ENCODE measurements around the gene DPP10.

The DPP10 gene

DNA sequence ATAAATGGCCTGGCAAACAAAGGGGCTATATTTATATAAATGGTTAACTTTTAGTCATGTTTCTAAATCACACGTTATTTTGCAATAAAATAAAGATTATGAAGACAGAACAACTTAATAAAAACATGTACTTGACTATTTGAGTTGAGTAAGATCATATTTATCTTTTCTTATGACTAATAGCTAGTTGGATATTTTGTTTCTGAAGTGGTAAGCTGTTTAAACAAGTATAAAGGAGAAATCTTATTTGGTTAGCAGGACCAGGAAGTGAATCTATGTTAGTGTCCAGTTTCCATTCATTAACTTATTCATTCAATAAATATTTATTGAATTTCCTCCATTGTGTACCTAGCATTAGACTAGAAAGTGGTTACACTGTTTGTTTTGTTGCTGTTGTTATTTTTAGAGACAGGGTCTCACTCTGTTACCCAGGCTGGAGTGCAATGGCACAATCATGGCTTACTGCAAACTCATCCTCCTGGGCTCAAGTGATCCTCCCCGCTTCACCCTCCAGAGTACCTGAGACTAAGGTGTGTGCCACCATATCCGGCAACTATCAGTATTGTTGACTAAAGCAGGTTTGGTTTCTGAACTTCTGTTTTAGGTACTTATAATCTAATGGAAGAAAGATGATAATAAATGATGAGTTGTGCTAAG, 312.6 kb downstream of the DPP10 start:
- Histone ChIP-seq H3K36me3 (ENCODE audit: control insufficient read depth in 2 of 2, insufficient read depth in 2 of 2, low read length in 2 of 2) (no peaks in the 10 kb centered on the region), H3K4me1 (ENCODE audit: control insufficient read depth, insufficient read depth, low read length) (no peaks in the 10 kb centered on the region), H3K27ac (ENCODE audit: low read length) (no peak overlapping the region), H3K4me3 (ENCODE audit: low read length in 2 of 2) (no peak overlapping the region), H3K27me3 (ENCODE audit: control insufficient read depth in 1 of 2, insufficient read depth in 2 of 2, low read length in 2 of 2) (peaks cover 0 to 2% of the 10 kb centered on the region in 2 donors), H3K9me3 (ENCODE audit: control insufficient read depth in 2 of 2, low read length in 2 of 2) (no peaks in the 10 kb centered on the region), H3K9ac (ENCODE audit: low read length in 2 of 2) (no peak overlapping the region)

DNA sequence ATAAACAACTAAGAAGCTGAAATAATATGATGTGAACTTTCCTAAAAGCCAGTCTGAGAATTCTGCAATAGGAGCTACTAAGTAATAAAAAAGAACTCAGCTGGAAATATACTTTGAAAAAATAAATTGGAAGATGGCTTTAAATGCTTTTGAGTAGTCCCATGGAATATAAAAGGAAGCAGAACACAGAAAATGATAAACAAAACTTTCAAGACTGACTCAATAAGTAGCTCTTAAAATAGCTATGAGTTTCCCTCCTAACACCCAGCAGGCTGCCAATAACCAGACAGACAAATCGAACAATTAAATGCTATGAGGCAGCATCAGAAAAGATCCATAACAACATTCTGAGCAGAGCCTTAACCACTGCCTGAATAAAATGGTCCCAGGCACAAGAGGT, 319.9 kb downstream of the DPP10 start:
- Histone ChIP-seq H3K4me1 (ENCODE audit: control insufficient read depth, insufficient read depth, low read length) (no peaks in the 10 kb centered on the region), H3K27ac (ENCODE audit: low read length) (no peak overlapping the region), H3K27me3 (ENCODE audit: control insufficient read depth in 1 of 2, insufficient read depth in 2 of 2, low read length in 2 of 2) (no peaks in the 10 kb centered on the region), H3K9ac (ENCODE audit: low read length in 2 of 2) (no peak overlapping the region), H3K9me3 (ENCODE audit: control insufficient read depth in 2 of 2, low read length in 2 of 2) (no peaks in the 10 kb centered on the region), H3K4me3 (ENCODE audit: low read length in 2 of 2) (no peak overlapping the region), H3K36me3 (ENCODE audit: control insufficient read depth in 2 of 2, insufficient read depth in 2 of 2, low read length in 2 of 2) (no peaks in the 10 kb centered on the region)

DNA sequence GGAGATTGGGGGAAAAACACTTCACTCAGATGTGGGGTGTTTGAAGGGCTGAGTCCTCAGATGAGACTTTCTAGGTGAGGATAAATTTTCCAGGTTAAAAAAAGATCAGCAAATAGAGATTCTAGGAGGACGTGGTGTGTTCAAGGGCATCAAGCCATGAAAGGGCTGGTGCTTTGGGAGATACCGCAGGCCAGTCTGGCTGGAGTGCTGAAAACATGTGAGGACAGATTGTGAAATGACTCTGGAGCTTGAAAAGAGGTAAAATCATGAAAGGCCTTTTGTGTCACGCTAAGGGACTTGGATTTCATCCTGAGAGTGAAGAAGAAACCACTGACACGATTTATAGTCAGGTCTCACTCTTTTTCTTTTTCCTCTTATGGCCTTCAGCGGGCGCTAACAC, 320.5 kb downstream of the DPP10 start:
- H3K27me3 ChIP-seq (ENCODE audit: control insufficient read depth in 1 of 2, insufficient read depth in 2 of 2, low read length in 2 of 2): no peaks in the 10 kb centered on the region
- no peaks in the 10 kb centered on the region for H3K4me1 ChIP-seq (ENCODE audit: control insufficient read depth, insufficient read depth, low read length)
- no peak overlapping the region for H3K27ac ChIP-seq (ENCODE audit: low read length)
- no peak overlapping the region for H3K9ac ChIP-seq (ENCODE audit: low read length in 2 of 2)
- H3K9me3 ChIP-seq (ENCODE audit: control insufficient read depth in 2 of 2, low read length in 2 of 2): no peaks in the 10 kb centered on the region
- no peaks in the 10 kb centered on the region for H3K36me3 ChIP-seq (ENCODE audit: control insufficient read depth in 2 of 2, insufficient read depth in 2 of 2, low read length in 2 of 2)
- H3K4me3 ChIP-seq (ENCODE audit: low read length in 2 of 2): no peak overlapping the region

DNA sequence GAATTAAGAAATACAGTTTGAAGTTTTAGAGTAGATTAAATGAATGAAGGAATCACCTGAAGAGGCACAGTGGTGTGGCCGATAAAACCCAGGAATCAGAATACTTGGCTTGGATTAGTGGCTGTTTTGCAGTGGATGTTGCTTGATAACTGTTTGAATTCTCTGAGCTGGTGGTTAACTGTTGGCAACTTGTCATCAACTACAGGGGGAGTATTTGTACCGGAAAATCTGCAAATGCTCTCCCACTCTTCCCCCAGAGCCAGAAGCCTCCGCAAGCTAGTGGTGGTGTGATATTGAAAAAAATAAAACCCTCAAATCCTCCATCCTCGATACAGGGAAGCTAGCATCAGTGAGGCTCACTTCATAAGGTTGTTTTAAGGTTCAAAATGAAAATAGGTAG, 326.7 kb downstream of the DPP10 start:
- H3K4me1 ChIP-seq (ENCODE audit: control insufficient read depth, insufficient read depth, low read length): no peaks in the 10 kb centered on the region

DNA sequence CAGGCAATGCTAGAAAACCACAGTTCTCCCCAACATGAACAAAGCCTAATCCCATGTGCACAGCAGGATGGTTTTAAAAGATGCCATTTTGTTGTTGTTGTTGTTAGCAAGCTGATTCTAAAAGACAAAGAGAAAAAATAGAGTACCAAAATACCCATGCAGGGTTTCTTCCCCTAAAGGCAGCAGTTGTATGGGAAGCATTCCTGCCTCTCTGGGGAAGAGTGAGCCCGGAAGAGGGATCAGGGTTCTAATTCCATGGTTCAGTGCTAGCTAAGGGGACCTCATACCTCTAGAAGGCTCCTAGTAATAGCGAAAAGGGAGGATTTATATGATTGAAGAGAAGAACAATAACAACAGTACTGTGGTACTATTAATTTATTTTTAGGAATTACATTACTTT, 327.6 kb downstream of the DPP10 start:
- H3K9me3 ChIP-seq (ENCODE audit: control insufficient read depth in 2 of 2, low read length in 2 of 2): no peaks in the 10 kb centered on the region

More for the DNA sequence above, 326.7 kb downstream of the DPP10 start:
- no peak overlapping the region for H3K4me3 ChIP-seq (ENCODE audit: low read length in 2 of 2)
- H3K9me3 ChIP-seq (ENCODE audit: control insufficient read depth in 2 of 2, low read length in 2 of 2): no peaks in the 10 kb centered on the region
- H3K9ac ChIP-seq (ENCODE audit: low read length in 2 of 2): no peak overlapping the region
- H3K27me3 ChIP-seq (ENCODE audit: control insufficient read depth in 1 of 2, insufficient read depth in 2 of 2, low read length in 2 of 2): no peaks in the 10 kb centered on the region
- H3K27ac ChIP-seq (ENCODE audit: low read length): no peak overlapping the region
- H3K36me3 ChIP-seq (ENCODE audit: control insufficient read depth in 2 of 2, insufficient read depth in 2 of 2, low read length in 2 of 2): no peaks in the 10 kb centered on the region

DNA sequence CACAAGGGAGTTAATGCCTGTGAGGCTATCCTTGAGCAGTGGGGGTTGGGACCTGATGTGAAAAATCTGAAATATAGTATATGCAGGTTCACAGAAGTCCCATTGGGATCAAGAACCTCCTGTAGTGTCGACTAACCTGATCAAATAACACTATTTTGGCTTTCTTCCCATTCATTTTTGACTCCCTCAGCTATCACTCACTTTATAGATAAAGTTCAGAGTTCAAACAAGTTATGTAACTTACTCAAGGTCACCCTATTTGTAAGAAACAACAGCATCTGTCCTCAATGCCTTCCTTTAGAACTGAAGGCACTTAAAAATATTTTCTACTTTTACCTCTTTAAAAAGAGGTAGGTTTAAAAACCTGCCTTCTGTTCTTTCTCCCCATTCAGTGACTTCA, 341.6 kb downstream of the DPP10 start:
- no peak overlapping the region for H3K4me3 ChIP-seq (ENCODE audit: low read length in 2 of 2)
- no peaks in the 10 kb centered on the region for H3K27me3 ChIP-seq (ENCODE audit: control insufficient read depth in 1 of 2, insufficient read depth in 2 of 2, low read length in 2 of 2)
- no peaks in the 10 kb centered on the region for H3K9me3 ChIP-seq (ENCODE audit: control insufficient read depth in 2 of 2, low read length in 2 of 2)
- H3K27ac ChIP-seq (ENCODE audit: low read length): no peak overlapping the region
- H3K4me1 ChIP-seq (ENCODE audit: control insufficient read depth, insufficient read depth, low read length): no peaks in the 10 kb centered on the region
- no peaks in the 10 kb centered on the region for H3K36me3 ChIP-seq (ENCODE audit: control insufficient read depth in 2 of 2, insufficient read depth in 2 of 2, low read length in 2 of 2)
- no peak overlapping the region for H3K9ac ChIP-seq (ENCODE audit: low read length in 2 of 2)

More for the DNA sequence above, 327.6 kb downstream of the DPP10 start:
- H3K27ac ChIP-seq (ENCODE audit: low read length): no peak overlapping the region
- H3K36me3 ChIP-seq (ENCODE audit: control insufficient read depth in 2 of 2, insufficient read depth in 2 of 2, low read length in 2 of 2): no peaks in the 10 kb centered on the region
- H3K4me3 ChIP-seq (ENCODE audit: low read length in 2 of 2): no peak overlapping the region
- H3K4me1 ChIP-seq (ENCODE audit: control insufficient read depth, insufficient read depth, low read length): no peaks in the 10 kb centered on the region
- H3K9ac ChIP-seq (ENCODE audit: low read length in 2 of 2): no peak overlapping the region
- H3K27me3 ChIP-seq (ENCODE audit: control insufficient read depth in 1 of 2, insufficient read depth in 2 of 2, low read length in 2 of 2): no peaks in the 10 kb centered on the region

DNA sequence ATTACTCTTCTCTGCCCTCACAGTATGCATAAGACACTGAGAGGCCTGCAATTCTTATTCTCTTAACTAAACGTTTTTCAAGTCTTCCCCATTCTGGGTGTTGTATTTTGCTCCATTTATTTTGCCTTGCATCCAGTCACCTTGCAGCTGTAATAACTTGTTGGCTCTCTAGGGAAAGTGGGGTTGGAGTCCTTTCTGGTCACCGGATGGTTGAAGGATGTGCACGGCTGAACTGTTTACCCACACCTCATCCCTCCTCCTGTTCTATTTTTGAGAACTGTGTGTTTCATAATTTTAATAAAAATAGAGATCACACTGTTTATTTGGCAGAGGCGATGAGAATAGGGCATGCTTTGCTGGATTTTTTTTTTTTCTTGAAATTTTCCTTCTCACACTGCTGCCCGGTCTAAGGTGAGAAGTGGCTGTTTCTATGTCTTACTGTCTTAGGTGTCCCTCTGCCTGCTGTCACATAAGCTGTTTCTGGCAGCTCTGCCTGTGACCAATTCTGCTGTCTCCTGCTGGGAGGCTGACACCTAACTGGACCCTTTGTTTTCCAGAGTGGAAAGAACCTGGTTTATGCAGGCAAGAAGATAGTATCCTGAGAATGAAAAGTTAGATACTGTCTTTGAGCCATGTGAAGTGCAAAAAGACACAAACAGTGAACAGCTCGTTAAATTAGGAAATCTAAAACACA, 342.6 kb downstream of the DPP10 start:
- no peak overlapping the region for H3K9ac ChIP-seq (ENCODE audit: low read length in 2 of 2)
- H3K4me3 ChIP-seq (ENCODE audit: low read length in 2 of 2): no peak overlapping the region
- no peaks in the 10 kb centered on the region for H3K9me3 ChIP-seq (ENCODE audit: control insufficient read depth in 2 of 2, low read length in 2 of 2)
- H3K27me3 ChIP-seq (ENCODE audit: control insufficient read depth in 1 of 2, insufficient read depth in 2 of 2, low read length in 2 of 2): no peaks in the 10 kb centered on the region
- no peaks in the 10 kb centered on the region for H3K4me1 ChIP-seq (ENCODE audit: control insufficient read depth, insufficient read depth, low read length)
- no peaks in the 10 kb centered on the region for H3K36me3 ChIP-seq (ENCODE audit: control insufficient read depth in 2 of 2, insufficient read depth in 2 of 2, low read length in 2 of 2)
- no peak overlapping the region for H3K27ac ChIP-seq (ENCODE audit: low read length)

DNA sequence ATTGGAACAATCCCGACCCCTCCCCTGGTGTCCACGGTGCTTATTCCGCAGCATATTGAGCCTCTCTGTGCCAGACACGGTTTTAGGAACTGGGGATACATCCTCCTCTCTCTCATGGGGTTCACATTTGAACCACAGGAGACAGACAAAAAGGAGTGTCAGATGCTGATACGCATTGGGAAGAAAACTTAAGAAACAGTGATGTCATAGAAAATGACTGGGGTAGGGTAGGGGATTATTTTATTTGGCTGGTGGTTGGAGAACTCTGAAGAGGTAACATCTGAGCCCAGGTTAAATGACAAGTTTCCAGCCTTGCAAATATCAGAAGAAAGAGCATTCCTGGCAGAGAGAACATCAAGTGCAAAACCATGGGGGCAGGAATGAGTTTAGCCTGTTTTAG, 344.5 kb downstream of the DPP10 start:
- Histone ChIP-seq H3K27ac (ENCODE audit: low read length) (no peak overlapping the region), H3K4me3 (ENCODE audit: low read length in 2 of 2) (no peak overlapping the region), H3K36me3 (ENCODE audit: control insufficient read depth in 2 of 2, insufficient read depth in 2 of 2, low read length in 2 of 2) (no peaks in the 10 kb centered on the region), H3K4me1 (ENCODE audit: control insufficient read depth, insufficient read depth, low read length) (no peaks in the 10 kb centered on the region), H3K9me3 (ENCODE audit: control insufficient read depth in 2 of 2, low read length in 2 of 2) (no peaks in the 10 kb centered on the region), H3K9ac (ENCODE audit: low read length in 2 of 2) (no peak overlapping the region), H3K27me3 (ENCODE audit: control insufficient read depth in 1 of 2, insufficient read depth in 2 of 2, low read length in 2 of 2) (no peaks in the 10 kb centered on the region)

DNA sequence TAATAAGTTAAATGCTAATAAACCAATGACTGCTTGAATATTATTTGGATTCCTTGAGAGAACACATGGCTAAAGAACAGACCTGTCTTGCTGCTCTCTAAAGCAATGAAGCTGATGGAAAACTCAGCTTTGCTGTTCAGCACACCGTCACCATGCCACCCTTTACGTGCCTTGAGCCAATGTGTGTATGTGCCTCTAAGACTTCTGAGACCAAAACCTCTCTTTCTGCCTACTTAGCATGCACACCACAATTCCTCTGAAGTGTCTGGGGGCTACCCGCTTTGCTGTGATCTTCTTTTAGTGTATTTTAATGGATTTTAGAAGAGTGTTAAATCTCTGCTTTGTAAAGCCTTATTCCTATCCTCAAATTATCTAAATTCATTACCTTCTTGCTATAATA, 345.0 kb downstream of the DPP10 start:
- Histone ChIP-seq H3K9ac (ENCODE audit: low read length in 2 of 2) (no peak overlapping the region), H3K36me3 (ENCODE audit: control insufficient read depth in 2 of 2, insufficient read depth in 2 of 2, low read length in 2 of 2) (no peaks in the 10 kb centered on the region), H3K27me3 (ENCODE audit: control insufficient read depth in 1 of 2, insufficient read depth in 2 of 2, low read length in 2 of 2) (no peaks in the 10 kb centered on the region), H3K4me1 (ENCODE audit: control insufficient read depth, insufficient read depth, low read length) (no peaks in the 10 kb centered on the region), H3K4me3 (ENCODE audit: low read length in 2 of 2) (no peak overlapping the region), H3K9me3 (ENCODE audit: control insufficient read depth in 2 of 2, low read length in 2 of 2) (no peaks in the 10 kb centered on the region), H3K27ac (ENCODE audit: low read length) (no peak overlapping the region)

DNA sequence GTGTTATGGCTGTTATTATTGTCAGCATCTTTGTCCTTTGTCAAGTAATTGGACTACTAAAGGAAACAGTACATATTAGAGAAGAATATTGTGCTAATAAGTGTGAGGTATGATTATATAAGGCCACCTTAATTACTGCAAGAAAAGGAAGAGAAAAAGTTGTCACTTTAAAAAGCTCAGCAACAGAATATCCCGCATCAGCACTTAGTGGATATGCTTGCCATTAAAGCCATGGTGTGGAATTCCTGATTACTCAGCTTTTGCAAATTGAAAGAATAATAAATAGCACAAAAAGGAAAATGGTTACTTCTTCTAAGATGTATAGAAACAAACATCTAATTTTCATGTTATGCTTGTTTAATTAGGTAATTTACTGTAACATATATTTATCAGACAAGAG, 347.5 kb downstream of the DPP10 start:
- Histone ChIP-seq H3K4me1 (ENCODE audit: control insufficient read depth, insufficient read depth, low read length) (no peaks in the 10 kb centered on the region), H3K36me3 (ENCODE audit: control insufficient read depth in 2 of 2, insufficient read depth in 2 of 2, low read length in 2 of 2) (no peaks in the 10 kb centered on the region), H3K27ac (ENCODE audit: low read length) (no peak overlapping the region), H3K27me3 (ENCODE audit: control insufficient read depth in 1 of 2, insufficient read depth in 2 of 2, low read length in 2 of 2) (no peaks in the 10 kb centered on the region), H3K9ac (ENCODE audit: low read length in 2 of 2) (no peak overlapping the region), H3K4me3 (ENCODE audit: low read length in 2 of 2) (no peak overlapping the region), H3K9me3 (ENCODE audit: control insufficient read depth in 2 of 2, low read length in 2 of 2) (no peaks in the 10 kb centered on the region)

DNA sequence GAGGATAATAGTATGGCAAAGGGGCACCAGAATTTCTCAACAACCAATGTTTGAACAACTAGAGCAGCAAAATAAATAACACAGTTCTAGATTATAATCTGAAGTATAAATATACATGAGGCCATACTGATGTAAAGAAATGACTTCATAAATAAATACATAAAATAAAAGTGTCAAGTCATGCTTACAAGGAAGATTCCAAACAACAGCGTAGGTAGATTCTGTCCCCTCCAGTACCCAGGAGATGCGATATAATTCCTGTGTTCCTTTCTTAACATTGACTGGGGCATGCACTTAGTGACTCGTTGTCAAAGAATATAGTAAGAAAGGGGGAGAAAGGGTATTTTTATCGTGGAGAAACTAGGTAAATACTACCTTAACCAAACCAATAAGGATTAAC, 355.1 kb downstream of the DPP10 start:
- Histone ChIP-seq H3K9ac (ENCODE audit: low read length in 2 of 2) (no peak overlapping the region), H3K4me3 (ENCODE audit: low read length in 2 of 2) (no peak overlapping the region), H3K4me1 (ENCODE audit: control insufficient read depth, insufficient read depth, low read length) (no peaks in the 10 kb centered on the region), H3K27ac (ENCODE audit: low read length) (no peak overlapping the region), H3K36me3 (ENCODE audit: control insufficient read depth in 2 of 2, insufficient read depth in 2 of 2, low read length in 2 of 2) (no peaks in the 10 kb centered on the region), H3K9me3 (ENCODE audit: control insufficient read depth in 2 of 2, low read length in 2 of 2) (no peaks in the 10 kb centered on the region), H3K27me3 (ENCODE audit: control insufficient read depth in 1 of 2, insufficient read depth in 2 of 2, low read length in 2 of 2) (no peaks in the 10 kb centered on the region)
